MV-4-11 (cell line): ENCODE data around the gene KCNK2.

Source experiments
- DNase-seq: peaks from one replicate; lab custom pipeline; 2025; lab: John Stamatoyannopoulos, UW

KCNK2 gene

GRCh38 chr1:215256936-215257679 lies 174.6 kb downstream of the KCNK2 start:
- peak; percentile 28 for DNase-seq

- no peak for DNase-seq
Measured at GRCh38 chr1:215260711-215261110, 178.2 kb downstream of the KCNK2 start.

- DNase-seq, result no peak
Measured at GRCh38 chr1:215262106-215262505, 179.6 kb downstream of the KCNK2 start.

- no peak for DNase-seq
Measured at GRCh38 chr1:215263636-215264035, 181.1 kb downstream of the KCNK2 start.

GRCh38 chr1:215264649-215265048 lies 182.1 kb downstream of the KCNK2 start:
- no peak for DNase-seq

- DNase-seq, result no peak
Measured at GRCh38 chr1:215267495-215267894, 185.0 kb downstream of the KCNK2 start.

GRCh38 chr1:215269955-215270354 lies 187.4 kb downstream of the KCNK2 start:
- DNase-seq, result no peak

GRCh38 chr1:215273838-215274516 lies 191.4 kb downstream of the KCNK2 start:
- no peak for DNase-seq

GRCh38 chr1:215276582-215276981 lies 194.0 kb downstream of the KCNK2 start:
- no peak for DNase-seq

- DNase-seq, result no peak
Measured at GRCh38 chr1:215277532-215277931, 195.0 kb downstream of the KCNK2 start.

- DNase-seq, result no peak
Measured at GRCh38 chr1:215279682-215280081, 197.1 kb downstream of the KCNK2 start.

GRCh38 chr1:215282557-215282956 lies 200.0 kb downstream of the KCNK2 start:
- no peak for DNase-seq

- no peak for DNase-seq
Measured at GRCh38 chr1:215285013-215285800, 202.7 kb downstream of the KCNK2 start.
